ENCODE data around the gene PRKAG2.

DNA sequence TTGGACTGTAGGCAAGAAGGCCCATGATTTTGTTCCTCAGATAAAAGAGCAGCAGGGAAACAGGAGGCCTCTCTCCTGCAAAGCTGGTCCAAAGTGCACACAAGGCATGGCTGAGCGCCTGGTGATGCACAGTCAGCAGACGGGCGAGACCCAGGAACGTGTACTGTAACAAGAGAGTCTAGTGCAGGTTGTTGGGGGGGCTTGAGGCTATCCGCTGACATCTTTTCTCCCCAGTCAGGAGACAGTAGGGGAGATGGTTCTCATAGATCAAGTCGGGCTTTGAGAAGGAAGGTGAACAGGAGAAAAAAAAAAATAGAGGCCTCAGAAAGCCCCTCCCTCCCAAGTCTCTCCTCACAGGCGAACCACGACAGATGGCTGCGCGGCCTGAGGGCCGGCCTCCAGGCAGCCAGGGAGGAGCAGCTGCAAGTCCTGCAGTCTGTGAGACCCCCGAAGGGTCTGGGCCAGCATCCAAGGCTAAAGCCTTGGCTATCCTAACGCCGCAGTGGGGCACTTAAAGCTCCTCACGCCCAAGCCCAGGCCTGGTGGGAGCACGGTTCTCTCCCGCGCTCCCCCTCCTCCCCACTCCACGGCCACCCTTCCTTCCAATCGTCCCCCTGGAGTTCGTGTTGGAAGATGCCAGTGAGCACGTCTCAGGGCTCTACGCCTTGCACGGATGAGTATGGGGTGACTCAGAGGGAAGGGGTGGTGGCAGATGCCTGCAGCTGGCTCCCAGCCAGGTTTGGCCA, 68.3 kb downstream of the PRKAG2 start:
- TF ChIP-seq YY1 (IDR thresholded peaks at IDR 0.05; ENCODE audit: low read depth) (no peak), TAF1 (IDR thresholded peaks at IDR 0.05; ENCODE audit: low read depth) (no peak), EP300 (IDR thresholded peaks at IDR 0.05; ENCODE audit: borderline replicate concordance) (no peak), TEAD4 (IDR thresholded peaks at IDR 0.05) (no peak), RAD21 (IDR thresholded peaks at IDR 0.05; ENCODE audit: low read depth) (no peak), REST (IDR thresholded peaks at IDR 0.05; ENCODE audit: low read depth) (no peak), NFIC (IDR thresholded peaks at IDR 0.05) (no peak), FOXM1 (IDR thresholded peaks at IDR 0.05; ENCODE audit: borderline replicate concordance, low read depth) (no peak), EGR1 (IDR thresholded peaks at IDR 0.05) (no peak)
- TF ChIP-seq, protein P1, sequence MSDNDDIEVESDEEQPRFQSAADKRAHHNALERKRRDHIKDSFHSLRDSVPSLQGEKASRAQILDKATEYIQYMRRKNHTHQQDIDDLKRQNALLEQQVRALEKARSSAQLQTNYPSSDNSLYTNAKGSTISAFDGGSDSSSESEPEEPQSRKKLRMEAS (IDR thresholded peaks at IDR 0.05) = no peak
- TF ChIP-seq, protein P2, sequence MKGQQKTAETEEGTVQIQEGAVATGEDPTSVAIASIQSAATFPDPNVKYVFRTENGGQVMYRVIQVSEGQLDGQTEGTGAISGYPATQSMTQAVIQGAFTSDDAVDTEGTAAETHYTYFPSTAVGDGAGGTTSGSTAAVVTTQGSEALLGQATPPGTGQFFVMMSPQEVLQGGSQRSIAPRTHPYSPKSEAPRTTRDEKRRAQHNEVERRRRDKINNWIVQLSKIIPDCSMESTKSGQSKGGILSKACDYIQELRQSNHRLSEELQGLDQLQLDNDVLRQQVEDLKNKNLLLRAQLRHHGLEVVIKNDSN (IDR thresholded peaks at IDR 0.05) = no peak
